Activated naive CD8-positive, alpha-beta T cell treated with anti-CD3 and anti-CD28 coated beads for 36 hours (primary cell): ENCODE measurements around the gene AHI1. TPM values are rescaled to one million over a fixed set of nuclear protein-coding genes. Genes with fewer than 3 reads are reported as not detected.

Experiments used
- DNase-seq: peaks from one replicate; pipeline ENCODE4 v3.0.0; 2021
- H3K27ac Mint-ChIP-seq: one replicate; pipeline ENCODE4 v1.8.0; 2022; ENCODE audit warnings: mild to moderate bottlenecking, moderate library complexity, mixed read lengths
- H3K27me3 Mint-ChIP-seq: one replicate; pipeline ENCODE4 v1.8.0; 2022; ENCODE audit warnings: mild to moderate bottlenecking, mixed read lengths
- H3K36me3 Mint-ChIP-seq: one replicate; pipeline ENCODE4 v1.8.0; 2021; ENCODE audit warnings: mild to moderate bottlenecking, mixed read lengths
- H3K4me1 Mint-ChIP-seq: one replicate; pipeline ENCODE4 v1.8.0; 2021; ENCODE audit warnings: mixed read lengths
- H3K4me3 Mint-ChIP-seq: one replicate; pipeline ENCODE4 v1.8.0; 2022; ENCODE audit warnings: mild to moderate bottlenecking, moderate library complexity, mixed read lengths
- H3K9me3 Mint-ChIP-seq: one replicate; pipeline ENCODE4 v1.8.0; 2022; ENCODE audit warnings: mixed read lengths
- total RNA-seq, 2 experiments: library from RNA; stranded (reverse); gene quantifications; one replicate each; pipeline ENCODE4 v1.2.3, GENCODE V29; 2021

The AHI1 gene
- 10 to 100 TPM; 35.6 to 37.1 TPM for total RNA-seq

DNA sequence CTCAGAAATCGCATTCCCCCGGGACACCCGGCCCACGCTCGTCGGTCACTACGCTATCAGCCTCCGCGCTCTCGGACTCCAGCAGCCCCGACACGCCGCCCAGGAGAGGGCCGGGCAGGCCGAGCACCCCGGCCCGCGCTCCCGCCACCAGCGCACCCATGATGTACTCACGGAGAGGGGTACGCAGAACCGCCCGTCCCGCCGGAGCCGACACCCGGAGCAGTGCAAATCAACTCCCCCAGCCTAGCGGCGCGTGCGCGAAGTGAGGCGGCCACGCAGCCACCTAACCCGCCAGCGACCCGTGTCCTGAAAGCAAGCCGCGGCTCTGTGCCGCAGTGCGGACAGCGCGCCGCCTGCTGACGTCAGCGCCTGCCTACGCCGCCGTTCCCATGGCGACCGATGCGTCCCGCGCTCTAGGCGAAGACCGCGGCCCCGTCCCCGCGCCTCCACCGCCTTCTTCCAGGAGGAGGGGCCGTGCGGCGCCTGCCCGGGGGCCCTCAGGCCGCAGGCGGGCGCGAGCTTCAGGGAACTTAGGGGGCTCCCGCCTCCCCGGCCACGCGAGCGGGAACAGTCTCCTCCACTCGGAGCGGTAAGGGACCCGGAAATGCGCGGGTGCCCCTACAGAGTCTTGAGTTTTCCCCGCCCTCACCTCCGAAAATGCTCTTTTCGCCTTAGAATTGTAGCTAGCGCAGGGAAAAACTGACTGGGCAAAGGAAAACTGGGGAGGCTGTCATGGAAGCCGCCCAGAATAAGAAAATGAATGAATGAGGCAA, at the start of gene AHI1:
Gene AHI1, minus strand, starts transcription at position 329 of the 773 bp plus-strand sequence. CDS start 5,503 bp downstream, outside the sequence.
- H3K27ac Mint-ChIP-seq = no peak within 1 kb of the TSS

DNA sequence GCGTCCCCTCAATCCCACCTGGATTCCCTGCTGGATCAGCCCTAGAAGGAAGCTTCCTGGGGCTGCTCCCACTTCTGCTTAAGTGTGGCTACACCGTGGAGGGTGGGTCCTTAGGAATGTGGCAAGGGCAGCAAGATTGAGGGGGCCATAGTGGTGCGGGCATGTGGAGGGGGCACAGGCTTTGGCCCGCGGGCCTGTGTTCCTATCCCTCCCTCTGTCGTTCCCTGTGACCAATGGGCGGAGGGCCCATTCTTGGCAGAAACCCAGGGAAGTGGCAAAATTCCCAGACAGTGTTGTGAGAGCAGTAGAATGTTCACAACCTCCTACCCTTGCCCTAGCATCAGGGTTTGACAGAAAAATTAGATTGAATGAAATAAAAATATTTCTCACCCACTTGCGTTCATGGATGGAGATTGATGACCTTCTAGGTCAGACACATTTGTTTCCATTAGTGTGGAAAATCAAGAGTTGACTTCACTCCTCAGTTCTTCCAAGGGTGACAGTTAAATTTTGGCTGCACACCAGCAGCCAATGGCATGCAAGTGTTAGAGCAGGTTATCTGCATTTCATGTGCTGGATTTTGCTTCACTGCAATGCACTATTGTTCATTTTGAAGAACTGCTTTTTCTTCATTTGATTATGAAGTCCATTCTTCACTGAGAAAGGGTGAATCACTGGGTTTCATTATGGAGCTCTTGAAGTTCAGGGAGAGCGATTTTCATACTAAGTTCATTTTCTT, 49.3 kb upstream of the AHI1 start:
- Mint-ChIP-seq H3K4me3 (no peak overlapping the region), H3K9me3 (peaks cover 2% of the 10 kb centered on the region), H3K4me1 (no peaks in the 10 kb centered on the region), H3K27me3 (peaks cover under 1% of the 10 kb centered on the region), H3K36me3 (no peaks in the 10 kb centered on the region), H3K27ac (no peak overlapping the region)
- no peak for DNase-seq

More for the DNA sequence above, at the start of gene AHI1:
- peaks cover 18% of the 10 kb centered on the region for H3K4me1 Mint-ChIP-seq
- H3K36me3 Mint-ChIP-seq = peaks cover 29% of the 10 kb centered on the region
- peak; percentile 93 for DNase-seq
- no peaks in the 10 kb centered on the region for H3K9me3 Mint-ChIP-seq
- no peaks in the 10 kb centered on the region for H3K27me3 Mint-ChIP-seq
- H3K4me3 Mint-ChIP-seq = no peak within 1 kb of the TSS

DNA sequence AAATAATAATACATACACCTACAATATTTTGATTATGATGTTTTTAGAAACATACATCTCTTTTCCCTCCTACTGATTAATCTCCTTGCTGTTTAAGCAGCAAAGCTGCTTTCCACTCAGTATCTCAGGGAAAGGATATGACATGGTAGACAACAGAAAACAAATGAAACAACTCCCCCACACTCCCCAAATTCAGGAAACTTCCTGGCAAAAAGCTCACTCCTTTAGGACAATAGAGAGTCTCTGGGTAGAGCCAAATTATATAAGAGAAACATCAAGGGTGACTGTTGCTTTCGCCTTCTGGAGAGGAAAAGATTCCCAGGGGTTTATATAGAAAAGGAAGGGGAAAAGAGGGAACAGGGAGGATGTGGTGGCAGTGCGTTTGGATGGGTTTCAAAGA, 48.7 kb upstream of the AHI1 start:
- no peak for DNase-seq
- no peaks in the 10 kb centered on the region for H3K36me3 Mint-ChIP-seq
- no peak overlapping the region for H3K27ac Mint-ChIP-seq
- H3K4me1 Mint-ChIP-seq = no peaks in the 10 kb centered on the region
- no peak overlapping the region for H3K4me3 Mint-ChIP-seq
- peaks cover 2% of the 10 kb centered on the region for H3K9me3 Mint-ChIP-seq
- no peaks in the 10 kb centered on the region for H3K27me3 Mint-ChIP-seq

DNA sequence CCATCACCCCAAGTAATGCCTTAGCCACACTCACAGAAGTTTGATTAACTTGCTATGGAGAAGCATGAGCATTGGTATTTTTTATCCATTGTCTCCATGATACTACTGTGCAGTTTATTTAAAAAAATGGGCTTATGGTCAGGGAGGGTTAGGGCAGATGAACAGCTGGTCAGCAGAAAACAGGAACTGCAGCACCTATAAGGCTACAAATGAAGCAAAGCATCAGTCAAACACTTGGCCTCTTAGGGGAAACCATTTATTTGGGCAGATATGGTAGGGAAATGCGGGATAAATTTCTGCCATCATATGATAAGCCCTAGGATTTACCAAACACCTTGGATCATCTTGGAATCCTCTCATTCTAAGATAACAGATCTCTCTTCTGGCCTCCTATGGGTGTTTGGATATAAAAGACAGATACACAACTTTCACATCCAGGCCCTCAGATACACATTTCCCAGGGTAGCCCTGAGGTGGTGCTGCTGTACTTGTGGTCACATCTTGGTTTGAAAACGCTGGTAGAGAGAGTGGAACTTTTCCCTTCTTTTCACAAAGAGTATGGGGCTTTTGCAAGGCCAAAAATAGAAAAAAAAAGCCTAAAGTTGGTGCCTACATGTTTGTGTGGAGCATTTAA, 42.8 kb upstream of the AHI1 start:
- no peaks in the 10 kb centered on the region for H3K27me3 Mint-ChIP-seq
- no peak overlapping the region for H3K27ac Mint-ChIP-seq
- DNase-seq = no peak
- H3K36me3 Mint-ChIP-seq = no peaks in the 10 kb centered on the region
- H3K9me3 Mint-ChIP-seq = peaks cover 2% of the 10 kb centered on the region
- H3K4me1 Mint-ChIP-seq = peaks cover 18% of the 10 kb centered on the region
- no peak overlapping the region for H3K4me3 Mint-ChIP-seq

DNA sequence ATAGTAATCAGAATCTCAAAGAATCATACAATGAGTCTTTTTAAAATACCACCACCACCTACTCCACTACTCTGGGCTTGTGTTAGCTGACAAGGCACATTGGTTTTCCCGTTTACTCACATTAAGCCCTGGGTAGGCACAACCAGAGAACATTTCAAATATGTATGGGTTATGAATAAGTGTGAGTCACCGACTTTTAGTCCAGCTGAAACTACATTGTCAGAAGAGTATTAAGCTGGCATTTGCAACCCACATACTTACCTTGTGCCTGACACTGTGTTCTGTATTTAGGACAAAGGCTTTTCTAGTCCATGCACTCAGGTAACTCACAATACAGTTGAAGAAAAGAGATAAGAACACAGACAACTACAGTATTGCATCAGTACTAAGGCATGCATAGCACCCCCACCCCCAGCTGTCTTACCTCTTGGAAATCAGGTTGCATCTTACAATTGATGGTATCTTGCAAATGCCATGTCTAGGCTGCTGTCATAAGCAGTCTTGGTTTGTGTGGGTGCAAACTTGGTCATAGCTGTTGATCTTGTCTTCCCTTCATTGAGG, 40.3 kb upstream of the AHI1 start:
- Mint-ChIP-seq H3K4me1 (peaks cover 21% of the 10 kb centered on the region), H3K36me3 (no peaks in the 10 kb centered on the region), H3K4me3 (no peak overlapping the region), H3K27me3 (peaks cover 2% of the 10 kb centered on the region), H3K9me3 (no peaks in the 10 kb centered on the region), H3K27ac (peak overlapping the region; percentile 71)
- DNase-seq = peak; percentile 19

DNA sequence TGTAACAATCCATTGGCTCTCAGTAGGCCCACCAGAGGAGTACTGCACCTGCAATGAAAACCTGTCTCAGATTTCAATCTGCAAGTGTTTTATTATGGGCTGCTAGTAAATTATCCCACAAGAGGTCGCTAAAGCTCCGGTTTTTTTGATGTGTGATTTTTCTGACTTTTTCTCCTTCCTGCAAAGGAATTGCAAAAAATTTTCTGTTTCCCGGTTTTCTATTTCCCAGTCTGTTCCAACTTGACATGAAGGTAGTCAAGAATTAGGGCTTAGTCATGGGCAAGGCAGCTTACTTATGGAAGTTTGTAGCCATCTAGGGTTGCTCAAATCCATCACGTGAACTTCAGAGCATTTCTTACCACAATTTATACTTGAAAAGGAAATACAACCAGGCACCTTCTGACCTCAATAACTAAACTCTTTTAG, 38.5 kb upstream of the AHI1 start:
- Mint-ChIP-seq H3K36me3 (no peaks in the 10 kb centered on the region), H3K27me3 (peaks cover 3% of the 10 kb centered on the region), H3K9me3 (no peaks in the 10 kb centered on the region), H3K27ac (peak overlapping the region; percentile 50), H3K4me1 (peaks cover 21% of the 10 kb centered on the region), H3K4me3 (no peak overlapping the region)
- DNase-seq = no peak

DNA sequence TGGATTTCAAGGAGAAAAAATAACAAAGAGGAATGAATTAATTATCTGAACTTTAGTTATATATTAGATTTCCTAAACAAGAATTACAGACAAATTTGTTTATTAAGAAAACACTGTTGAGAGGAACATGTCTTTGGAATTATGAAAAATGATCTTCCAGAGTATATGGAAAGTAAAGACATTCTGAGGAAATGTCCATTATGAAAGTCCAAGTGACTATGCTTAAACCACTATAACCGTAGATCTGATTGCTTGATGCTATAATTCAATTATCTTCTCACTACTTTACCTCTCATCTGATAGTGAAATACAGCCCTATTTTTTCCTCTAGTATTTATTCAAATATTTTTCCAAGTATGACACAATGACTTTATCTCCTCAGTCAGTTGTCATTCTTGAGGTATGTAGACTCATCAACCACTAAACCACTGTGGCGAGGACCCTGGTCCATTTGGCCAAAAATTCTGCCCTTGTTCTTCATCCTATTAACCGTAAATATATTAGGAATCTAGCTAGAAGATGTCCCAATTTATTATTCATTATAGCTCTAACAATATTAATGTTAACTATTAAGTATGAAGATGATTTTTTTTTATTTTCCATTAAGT, 37.3 kb upstream of the AHI1 start:
- no peak for DNase-seq
- H3K36me3 Mint-ChIP-seq = no peaks in the 10 kb centered on the region
- peaks cover 21% of the 10 kb centered on the region for H3K4me1 Mint-ChIP-seq
- H3K4me3 Mint-ChIP-seq = no peak overlapping the region
- no peak overlapping the region for H3K27ac Mint-ChIP-seq
- no peaks in the 10 kb centered on the region for H3K9me3 Mint-ChIP-seq
- H3K27me3 Mint-ChIP-seq = peaks cover 3% of the 10 kb centered on the region

DNA sequence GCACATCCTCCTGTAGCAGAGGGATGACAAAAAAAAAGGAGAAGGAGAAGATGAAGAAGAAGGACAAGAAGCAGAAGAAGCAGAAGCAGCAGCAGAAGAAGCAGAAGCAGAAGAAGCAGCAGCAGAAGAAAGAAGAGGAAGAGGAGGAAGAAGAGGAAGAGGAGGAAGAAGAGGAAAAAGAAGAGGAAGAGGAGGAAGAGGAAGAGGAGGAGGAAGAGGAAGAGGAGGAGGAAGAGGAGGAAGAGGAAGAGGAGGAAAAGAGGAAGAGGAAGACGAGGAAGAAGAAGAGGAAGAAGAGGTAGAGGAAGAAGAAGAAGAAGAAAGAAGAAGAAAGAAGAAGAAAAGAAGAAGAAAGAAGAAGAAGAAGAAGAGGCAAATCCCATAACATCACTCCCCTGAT, 35.0 kb upstream of the AHI1 start:
- DNase-seq = no peak
- H3K9me3 Mint-ChIP-seq = no peaks in the 10 kb centered on the region
- H3K4me3 Mint-ChIP-seq = no peak overlapping the region
- H3K27me3 Mint-ChIP-seq = peaks cover 3% of the 10 kb centered on the region
- no peaks in the 10 kb centered on the region for H3K36me3 Mint-ChIP-seq
- H3K27ac Mint-ChIP-seq = no peak overlapping the region
- peaks cover 14% of the 10 kb centered on the region for H3K4me1 Mint-ChIP-seq

DNA sequence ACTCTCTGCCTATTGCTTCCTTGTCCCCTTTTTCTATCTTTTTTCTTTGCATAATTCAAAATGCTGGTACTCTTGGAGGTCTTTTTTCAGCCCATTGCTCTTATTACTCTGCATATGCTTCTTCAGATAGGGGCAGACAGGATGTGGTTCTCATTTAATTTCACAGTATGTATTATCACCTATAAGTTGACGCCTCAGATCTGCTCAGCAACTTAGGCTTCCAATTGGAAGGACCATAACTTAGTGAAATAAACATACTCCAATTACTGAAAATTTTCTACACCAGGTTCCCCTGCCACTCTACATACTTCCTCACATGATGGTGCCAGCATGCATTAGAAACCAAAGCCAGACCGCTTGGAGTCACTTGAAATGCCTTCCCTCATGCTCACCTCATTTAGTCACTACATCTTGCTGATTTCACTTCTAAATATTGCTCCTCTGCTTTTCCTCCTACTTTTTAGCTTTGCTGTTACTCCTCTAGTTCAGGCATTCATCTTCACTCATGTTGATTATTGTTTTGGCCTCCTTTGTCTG, 34.5 kb upstream of the AHI1 start:
- Mint-ChIP-seq H3K4me1 (peaks cover 10% of the 10 kb centered on the region), H3K36me3 (no peaks in the 10 kb centered on the region), H3K27me3 (peaks cover 3% of the 10 kb centered on the region), H3K9me3 (no peaks in the 10 kb centered on the region), H3K27ac (no peak overlapping the region), H3K4me3 (no peak overlapping the region)
- no peak for DNase-seq

DNA sequence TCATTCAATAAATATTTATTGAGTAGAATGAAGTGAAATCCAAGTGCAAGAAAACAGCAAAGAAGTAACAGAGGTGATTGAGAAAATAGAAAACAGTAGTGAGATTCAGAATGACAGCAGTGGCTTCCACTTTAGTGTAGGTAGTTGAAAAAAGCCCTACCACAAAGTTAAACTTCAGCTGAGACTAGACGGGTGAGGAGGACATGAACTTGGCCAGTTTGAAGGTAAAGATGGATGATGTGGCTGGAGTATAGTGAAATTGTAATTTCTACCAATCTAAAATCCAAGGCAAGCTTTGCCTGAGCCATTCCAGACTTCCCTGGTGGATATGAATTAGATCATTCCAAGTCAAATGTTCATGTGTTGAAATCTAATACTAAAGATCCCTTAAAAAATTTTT, 32.6 kb upstream of the AHI1 start:
- no peak overlapping the region for H3K27ac Mint-ChIP-seq
- peaks cover 3% of the 10 kb centered on the region for H3K27me3 Mint-ChIP-seq
- DNase-seq = no peak
- no peaks in the 10 kb centered on the region for H3K36me3 Mint-ChIP-seq
- no peak overlapping the region for H3K4me3 Mint-ChIP-seq
- H3K4me1 Mint-ChIP-seq = peaks cover 4% of the 10 kb centered on the region
- H3K9me3 Mint-ChIP-seq = no peaks in the 10 kb centered on the region

DNA sequence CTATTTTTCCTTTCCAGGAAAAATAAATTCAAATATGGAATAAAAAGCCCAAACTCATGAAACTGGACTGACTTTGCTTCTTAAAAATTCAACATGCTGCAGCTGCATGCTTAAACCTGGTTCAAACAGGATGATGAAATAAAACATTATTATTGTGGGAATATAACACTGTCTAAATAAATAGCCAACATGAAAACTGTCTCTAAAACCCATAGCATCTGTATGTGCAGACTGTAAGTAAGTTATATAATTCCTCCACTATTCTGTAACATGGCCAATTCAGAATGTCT, 30.4 kb upstream of the AHI1 start:
- no peak overlapping the region for H3K4me3 Mint-ChIP-seq
- no peak overlapping the region for H3K27ac Mint-ChIP-seq
- H3K4me1 Mint-ChIP-seq = no peaks in the 10 kb centered on the region
- DNase-seq = no peak
- no peaks in the 10 kb centered on the region for H3K9me3 Mint-ChIP-seq
- H3K36me3 Mint-ChIP-seq = no peaks in the 10 kb centered on the region
- peaks cover 2% of the 10 kb centered on the region for H3K27me3 Mint-ChIP-seq

DNA sequence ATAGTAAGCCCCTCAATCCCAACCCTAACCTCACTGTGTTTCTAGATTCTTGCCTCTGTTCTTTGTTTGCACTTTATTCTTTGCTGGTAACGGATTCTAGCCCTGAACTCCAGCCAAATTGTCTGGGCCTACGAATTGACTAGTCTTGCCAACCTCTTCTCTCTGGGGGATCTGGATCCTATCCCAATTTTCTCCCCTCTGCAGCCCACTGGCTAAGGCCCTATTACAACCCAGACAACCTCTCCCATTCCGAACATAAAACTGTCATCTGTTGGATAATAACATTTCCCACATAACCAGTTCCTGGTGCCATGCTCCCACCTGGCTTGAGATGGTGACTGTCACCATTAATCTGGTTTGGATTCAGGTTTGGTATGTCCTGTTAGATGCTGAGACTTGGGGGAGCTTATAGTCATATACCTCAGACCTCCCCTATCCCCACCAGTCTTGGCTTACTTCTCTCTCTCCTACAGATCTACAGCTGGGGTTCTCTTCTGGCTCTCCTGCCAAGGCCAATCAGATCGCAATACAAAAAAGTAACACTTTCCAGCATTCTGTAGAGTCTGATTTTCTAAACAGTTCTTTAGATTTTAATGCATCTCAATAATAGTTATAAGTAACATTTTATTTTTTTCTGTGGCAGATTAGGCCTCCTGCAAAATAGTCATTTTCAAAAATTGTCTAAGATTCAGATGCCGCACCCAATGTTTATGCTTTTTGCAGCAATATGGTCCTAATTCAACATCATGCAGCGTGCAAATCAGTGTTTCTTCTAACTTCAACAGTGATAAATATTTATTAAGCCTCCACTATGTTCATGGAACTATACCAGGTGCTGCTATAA, 29.8 kb upstream of the AHI1 start:
- Mint-ChIP-seq H3K27me3 (no peaks in the 10 kb centered on the region), H3K9me3 (no peaks in the 10 kb centered on the region), H3K4me3 (no peak overlapping the region), H3K27ac (no peak overlapping the region), H3K4me1 (no peaks in the 10 kb centered on the region), H3K36me3 (no peaks in the 10 kb centered on the region)
- no peak for DNase-seq

DNA sequence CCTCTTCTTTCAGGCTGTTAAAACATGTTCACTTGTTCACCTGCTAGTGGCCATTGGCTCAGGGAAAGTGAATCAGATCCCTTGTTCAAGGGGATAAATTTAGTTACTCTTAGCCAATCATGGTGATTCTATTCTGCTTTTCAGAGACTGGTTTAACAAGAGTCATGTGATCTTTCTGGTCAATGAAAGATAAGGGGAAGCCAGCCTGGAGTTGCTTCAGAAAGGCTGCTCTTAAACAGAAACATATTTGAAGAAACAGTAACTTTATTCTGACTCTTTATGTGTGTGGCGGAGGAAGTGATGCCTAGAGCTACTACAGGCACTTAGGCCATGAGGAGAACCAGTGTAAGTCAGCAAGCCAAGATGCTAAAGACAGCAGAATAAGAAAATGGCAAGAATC, 28.1 kb upstream of the AHI1 start:
- Mint-ChIP-seq H3K4me1 (no peaks in the 10 kb centered on the region), H3K4me3 (no peak overlapping the region), H3K36me3 (no peaks in the 10 kb centered on the region), H3K27me3 (no peaks in the 10 kb centered on the region), H3K9me3 (no peaks in the 10 kb centered on the region), H3K27ac (no peak overlapping the region)
- DNase-seq = no peak
